HCT116 (cell line): ENCODE measurements around the gene RNF32. TPM values are rescaled to one million over a fixed set of nuclear protein-coding genes. Genes with fewer than 3 reads are reported as not detected.

Experiments
- ATAC-seq: fragments of 200-7000 bp; cut with Tn5 transposase; 2 replicates; pipeline ENCODE4 v1.9.1; 2020; ENCODE audit warnings: mild to moderate bottlenecking, moderate library complexity
- BruUV-seq: library from RNA; stranded (reverse); fragments of 400-500 nt; replicated peaks from 2 replicates; lab custom pipeline; 2021; lab: Mats Ljungman, UMichigan
- CTCF ChIA-PET: fragments of 300-600 bp; sonication (Branson Sonifier 250); formaldehyde crosslinking; loops from one replicate; lab custom pipeline; 2021; ENCODE audit warnings: antibody characterized with exemption; lab: Charles Lee
- POLR2A ChIA-PET: fragments of 300-600, 350-600 bp; sonication (Branson Sonifier 250); formaldehyde crosslinking; loops from one replicate; lab custom pipeline; 2021; ENCODE audit warnings: antibody characterized with exemption; lab: Charles Lee
- RAD21 ChIA-PET, 2 experiments: fragments of 300-600 bp; sonication (Branson Sonifier 250); formaldehyde crosslinking; loops; one replicate each; lab custom pipeline; 2023; ENCODE audit warnings: low total read pairs in 2 of 2; ENCODE audit not compliant: uncharacterized antibody in 2 of 2, unreplicated experiment in 2 of 2, low non-redundant PET in 1 of 2; lab: Charles Lee
- DNase-seq: peaks from one replicate; pipeline ENCODE4 v3.0.0-alpha.2; 2010; ENCODE audit warnings: low read depth, low spot score
- H2AFZ ChIP-seq: fragments of 200-600 bp; shearing (Covaris generic), sonication (generic); 2 replicates; pipeline ENCODE4 v1.6.1; 2017; ENCODE audit warnings: low read depth, mixed run types, mixed read lengths, antibody characterized with exemption, low read length; ENCODE audit not compliant: poor library complexity, severe bottlenecking
- H3K27ac ChIP-seq: 2 replicates; pipeline ENCODE4 v1.5.1; 2012; ENCODE audit warnings: low read depth, low read length
- H3K27me3 ChIP-seq: fragments of 200-600 bp; sonication (generic); 2 replicates; pipeline ENCODE4 v1.6.1; 2016; ENCODE audit warnings: mixed run types, low read length, mixed read lengths; ENCODE audit not compliant: insufficient read depth
- H3K36me3 ChIP-seq, 2 experiments: fragments of 200-500 bp in 1 of 2; fragments of 200-600 bp in 1 of 2; sonication (Bioruptor generic) in 1 of 2; sonication (generic) in 1 of 2; 2 replicates each; pipeline versions ENCODE4 v1.5.1 to v1.6.1; 2014 to 2016; ENCODE audit warnings: low read length in 2 of 2, inconsistent platforms in 1 of 2, mixed read lengths in 1 of 2, mixed run types in 1 of 2; ENCODE audit not compliant: insufficient read depth in 2 of 2, control insufficient read depth in 1 of 2
- H3K4me1 ChIP-seq, 2 experiments: fragments of 200-600 bp in 1 of 2; sonication (generic) in 1 of 2; 2 replicates each; pipeline versions ENCODE4 v1.5.1 to v1.6.1; 2012 to 2017; ENCODE audit warnings: low read length in 2 of 2, inconsistent platforms in 1 of 2, mild to moderate bottlenecking in 1 of 2, mixed read lengths in 1 of 2, mixed run types in 1 of 2, moderate library complexity in 1 of 2; ENCODE audit not compliant: insufficient read depth in 2 of 2, control insufficient read depth in 1 of 2
- H3K4me2 ChIP-seq: fragments of 200-600 bp; sonication (generic); 2 replicates; pipeline ENCODE4 v1.6.1; 2017; ENCODE audit warnings: mixed run types, low read length, mixed read lengths
- H3K4me3 ChIP-seq, 2 experiments: fragments of 200-600 bp in 1 of 2; sonication (generic) in 1 of 2; replicated peaks in 1 of 2; 2 replicates each; pipeline ENCODE4 v1.5.1; 2011 to 2016; ENCODE audit warnings: low read length in 2 of 2, control low read depth in 1 of 2, low read depth in 1 of 2, mild to moderate bottlenecking in 1 of 2, mixed read lengths in 1 of 2, mixed run types in 1 of 2
- H3K79me2 ChIP-seq: fragments of 200-600 bp; sonication (generic); 2 replicates; pipeline ENCODE4 v1.6.1; 2017; ENCODE audit warnings: mild to moderate bottlenecking, mixed run types, low read length, moderate library complexity, mixed read lengths; ENCODE audit not compliant: insufficient read depth
- H3K9ac ChIP-seq: fragments of 200-600 bp; sonication (generic); 2 replicates; pipeline ENCODE4 v1.6.1; 2016; ENCODE audit warnings: low read length, mixed read lengths
- H3K9me2 ChIP-seq: fragments of 200-600 bp; sonication (generic), shearing (Covaris generic); 2 replicates; pipeline ENCODE4 v1.6.1; 2017; ENCODE audit warnings: mixed run types, mild to moderate bottlenecking, moderate library complexity; ENCODE audit not compliant: insufficient read depth
- H3K9me3 ChIP-seq, 2 experiments: fragments of 200-500 bp in 1 of 2; fragments of 200-600 bp in 1 of 2; sonication (Bioruptor generic) in 1 of 2; sonication (generic) in 1 of 2; 2 replicates each; pipeline ENCODE4 v1.6.1; 2014 to 2017; ENCODE audit warnings: low read length in 2 of 2, mixed read lengths in 2 of 2, inconsistent platforms in 1 of 2, low read depth in 1 of 2, mild to moderate bottlenecking in 1 of 2, mixed run types in 1 of 2, moderate library complexity in 1 of 2; ENCODE audit not compliant: control insufficient read depth in 1 of 2, insufficient read depth in 1 of 2
- H4K20me1 ChIP-seq: fragments of 200-600 bp; sonication (generic), shearing (Covaris generic); 2 replicates; pipeline ENCODE4 v1.6.1; 2017; ENCODE audit warnings: mixed run types, mild to moderate bottlenecking, moderate library complexity; ENCODE audit not compliant: insufficient read depth
- CEBPB ChIP-seq: IDR thresholded peaks from 2 replicates; pipeline ENCODE4 v1.6.1; 2012; ENCODE audit warnings: low read depth
- EGR1 ChIP-seq: IDR thresholded peaks from 2 replicates; pipeline ENCODE4 v1.6.1; 2012; ENCODE audit warnings: low read depth
- EZH2 ChIP-seq: fragments of 200-600 bp; sonication (generic); IDR thresholded peaks from 2 replicates; pipeline ENCODE4 v1.6.1; 2017; ENCODE audit warnings: antibody characterized with exemption, mixed run types
- EZH2phosphoT487 ChIP-seq: fragments of 200-600 bp; IDR thresholded peaks from 2 replicates; pipeline ENCODE4 v1.6.1; 2018; ENCODE audit warnings: antibody characterized with exemption, borderline replicate concordance
- FOSL1 ChIP-seq: IDR thresholded peaks from 2 replicates; pipeline ENCODE4 v1.6.1; 2012; ENCODE audit warnings: low read depth
- POLR2A ChIP-seq: IDR thresholded peaks from 2 replicates; pipeline ENCODE4 v1.7.0; 2011; ENCODE audit warnings: borderline replicate concordance; ENCODE audit not compliant: insufficient read depth, insufficient read length; ENCODE audit errors: extremely low read depth
- POLR2AphosphoS5 ChIP-seq: IDR thresholded peaks from 2 replicates; pipeline ENCODE4 v1.6.1; 2011; ENCODE audit warnings: mild to moderate bottlenecking, low read depth, low read length, moderate library complexity
- RAD21 ChIP-seq: IDR thresholded peaks from 2 replicates; pipeline ENCODE4 v1.6.1; 2012; ENCODE audit warnings: low read depth, mild to moderate bottlenecking
- SIN3A ChIP-seq: IDR thresholded peaks from 2 replicates; pipeline ENCODE4 v1.6.1; 2012; ENCODE audit warnings: low read depth
- SP1 ChIP-seq: IDR thresholded peaks from 2 replicates; pipeline ENCODE4 v1.6.1; 2012; ENCODE audit warnings: low read depth
- SRF ChIP-seq: IDR thresholded peaks from 2 replicates; pipeline ENCODE4 v1.6.1; 2012; ENCODE audit warnings: low read depth
- TCF7L2 ChIP-seq: IDR thresholded peaks from 2 replicates; pipeline ENCODE4 v1.7.0; 2011; ENCODE audit warnings: borderline replicate concordance, inconsistent platforms; ENCODE audit not compliant: insufficient read depth, insufficient read length; ENCODE audit errors: extremely low read depth
- YY1 ChIP-seq: IDR thresholded peaks from 2 replicates; pipeline ENCODE4 v1.6.1; 2011; ENCODE audit warnings: low read length, low read depth, moderate library complexity, mild to moderate bottlenecking; ENCODE audit not compliant: insufficient replicate concordance; ENCODE audit errors: extremely low read depth
- ZFX ChIP-seq: fragments of 450-650 bp; IDR thresholded peaks from 2 replicates; pipeline ENCODE4 v1.6.1; 2017
- ZNF274 ChIP-seq: fragments of 200-500 bp; sonication (Bioruptor generic); IDR thresholded peaks from 2 replicates; pipeline ENCODE4 v1.6.1; 2014; ENCODE audit warnings: mild to moderate bottlenecking, low read depth, low read length, inconsistent platforms
- intact Hi-C: fragments of 100-400 bp; cut with micrococcal nuclease; formaldehyde crosslinking; loops from 2 replicates; pipeline ENCODE4 v1.10.0; 2022
- total RNA-seq: library from RNA; stranded (reverse); gene quantifications from one replicate; pipeline ENCODE4 v1.2.1, GENCODE V29; 2021; ENCODE audit not compliant: unreplicated experiment
- TF ChIP-seq, protein P1 (sequence below): IDR thresholded peaks from 2 replicates; pipeline ENCODE4 v1.6.1; 2012
- TF ChIP-seq, protein P2 (sequence below): IDR thresholded peaks from 2 replicates; pipeline ENCODE4 v1.6.1; 2011; ENCODE audit warnings: mild to moderate bottlenecking, low read length, moderate library complexity; ENCODE audit not compliant: insufficient replicate concordance; ENCODE audit errors: extremely low read depth
- TF ChIP-seq, protein P3 (sequence below): IDR thresholded peaks from 2 replicates; pipeline ENCODE4 v1.6.1; 2012; ENCODE audit warnings: low read depth
- TF ChIP-seq, protein P4 (sequence below), 3 experiments: fragments of 200-600 bp in 1 of 3; sonication (generic) in 1 of 3; IDR thresholded peaks in 2 of 3; conservative IDR thresholded peaks in 1 of 3; 2 replicates each; pipeline ENCODE4 v1.5.1; 2012 to 2017; ENCODE audit warnings: low read depth in 2 of 3, low read length in 2 of 3, antibody characterized with exemption in 1 of 3, borderline replicate concordance in 1 of 3, control low read depth in 1 of 3, mild to moderate bottlenecking in 1 of 3, mixed read lengths in 1 of 3, mixed run types in 1 of 3, moderate library complexity in 1 of 3; ENCODE audit not compliant: insufficient read depth in 1 of 3

The RNF32 gene
- total RNA-seq, 1 experiment from 2014 or later: 3.4 TPM

DNA sequence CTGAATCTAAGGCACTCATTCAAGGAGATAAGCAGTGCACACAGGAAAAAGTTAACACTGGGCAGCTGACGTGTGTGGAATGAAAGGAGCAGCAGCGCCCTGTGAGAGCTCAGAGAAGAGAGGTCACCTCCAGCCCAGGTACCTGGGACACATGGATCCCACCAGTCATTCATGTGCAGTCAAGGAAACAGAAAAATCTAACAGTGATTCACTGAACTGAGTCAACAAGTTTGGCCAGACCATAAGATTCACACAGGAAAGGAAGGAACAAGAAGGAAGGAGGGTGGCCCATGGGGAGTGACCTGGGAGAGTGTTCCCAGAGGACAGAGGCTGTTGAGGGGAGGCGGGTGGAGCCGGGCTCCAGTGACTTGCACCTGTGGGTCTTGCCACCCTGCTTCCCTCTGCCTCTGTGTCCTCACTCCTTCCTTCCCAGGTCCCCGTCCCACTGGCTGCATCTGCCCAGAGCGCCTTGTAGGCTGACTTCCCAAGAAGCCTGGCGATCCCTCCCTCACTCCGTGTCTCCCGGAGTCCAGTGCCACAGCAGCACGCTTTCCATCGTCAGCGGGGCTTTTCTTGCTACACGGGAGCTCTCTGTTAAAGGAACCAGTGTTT lies 27.7 kb downstream of the RNF32 start:
- Histone ChIP-seq H3K4me2 (no peak overlapping the region), H3K9me3 (no peaks in the 10 kb centered on the region), H3K4me3 (no peak overlapping the region), H3K27me3 (no peaks in the 10 kb centered on the region), H4K20me1 (no peaks in the 10 kb centered on the region), H3K27ac (no peak overlapping the region), H3K9me2 (no peaks in the 10 kb centered on the region), H3K4me1 (no peaks in the 10 kb centered on the region), H3K36me3 (no peaks in the 10 kb centered on the region), H2AFZ (no peak overlapping the region), H3K9ac (no peak overlapping the region), H3K79me2 (no peaks in the 10 kb centered on the region)
- ATAC-seq (no peak), DNase-seq (no peak)
- ChIA-PET POLR2A (no interaction called here), RAD21 (no interaction called here), CTCF (no interaction called here)
- no TSS peak for BruUV-seq
- TF ChIP-seq, protein P1, sequence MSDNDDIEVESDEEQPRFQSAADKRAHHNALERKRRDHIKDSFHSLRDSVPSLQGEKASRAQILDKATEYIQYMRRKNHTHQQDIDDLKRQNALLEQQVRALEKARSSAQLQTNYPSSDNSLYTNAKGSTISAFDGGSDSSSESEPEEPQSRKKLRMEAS: no peak
- no peak for TF ChIP-seq TCF7L2
- no peak for TF ChIP-seq POLR2AphosphoS5
- TF ChIP-seq CEBPB: no peak
- TF ChIP-seq SP1: no peak
- TF ChIP-seq POLR2A: no peak
- TF ChIP-seq EGR1: no peak
- TF ChIP-seq EZH2: no peak
- TF ChIP-seq SRF: no peak
- no peak for TF ChIP-seq FOSL1
- TF ChIP-seq, protein P2, sequence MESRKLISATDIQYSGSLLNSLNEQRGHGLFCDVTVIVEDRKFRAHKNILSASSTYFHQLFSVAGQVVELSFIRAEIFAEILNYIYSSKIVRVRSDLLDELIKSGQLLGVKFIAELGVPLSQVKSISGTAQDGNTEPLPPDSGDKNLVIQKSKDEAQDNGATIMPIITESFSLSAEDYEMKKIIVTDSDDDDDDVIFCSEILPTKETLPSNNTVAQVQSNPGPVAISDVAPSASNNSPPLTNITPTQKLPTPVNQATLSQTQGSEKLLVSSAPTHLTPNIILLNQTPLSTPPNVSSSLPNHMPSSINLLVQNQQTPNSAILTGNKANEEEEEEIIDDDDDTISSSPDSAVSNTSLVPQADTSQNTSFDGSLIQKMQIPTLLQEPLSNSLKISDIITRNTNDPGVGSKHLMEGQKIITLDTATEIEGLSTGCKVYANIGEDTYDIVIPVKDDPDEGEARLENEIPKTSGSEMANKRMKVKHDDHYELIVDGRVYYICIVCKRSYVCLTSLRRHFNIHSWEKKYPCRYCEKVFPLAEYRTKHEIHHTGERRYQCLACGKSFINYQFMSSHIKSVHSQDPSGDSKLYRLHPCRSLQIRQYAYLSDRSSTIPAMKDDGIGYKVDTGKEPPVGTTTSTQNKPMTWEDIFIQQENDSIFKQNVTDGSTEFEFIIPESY: no peak
- no peak for TF ChIP-seq SIN3A
- TF ChIP-seq, protein P3, sequence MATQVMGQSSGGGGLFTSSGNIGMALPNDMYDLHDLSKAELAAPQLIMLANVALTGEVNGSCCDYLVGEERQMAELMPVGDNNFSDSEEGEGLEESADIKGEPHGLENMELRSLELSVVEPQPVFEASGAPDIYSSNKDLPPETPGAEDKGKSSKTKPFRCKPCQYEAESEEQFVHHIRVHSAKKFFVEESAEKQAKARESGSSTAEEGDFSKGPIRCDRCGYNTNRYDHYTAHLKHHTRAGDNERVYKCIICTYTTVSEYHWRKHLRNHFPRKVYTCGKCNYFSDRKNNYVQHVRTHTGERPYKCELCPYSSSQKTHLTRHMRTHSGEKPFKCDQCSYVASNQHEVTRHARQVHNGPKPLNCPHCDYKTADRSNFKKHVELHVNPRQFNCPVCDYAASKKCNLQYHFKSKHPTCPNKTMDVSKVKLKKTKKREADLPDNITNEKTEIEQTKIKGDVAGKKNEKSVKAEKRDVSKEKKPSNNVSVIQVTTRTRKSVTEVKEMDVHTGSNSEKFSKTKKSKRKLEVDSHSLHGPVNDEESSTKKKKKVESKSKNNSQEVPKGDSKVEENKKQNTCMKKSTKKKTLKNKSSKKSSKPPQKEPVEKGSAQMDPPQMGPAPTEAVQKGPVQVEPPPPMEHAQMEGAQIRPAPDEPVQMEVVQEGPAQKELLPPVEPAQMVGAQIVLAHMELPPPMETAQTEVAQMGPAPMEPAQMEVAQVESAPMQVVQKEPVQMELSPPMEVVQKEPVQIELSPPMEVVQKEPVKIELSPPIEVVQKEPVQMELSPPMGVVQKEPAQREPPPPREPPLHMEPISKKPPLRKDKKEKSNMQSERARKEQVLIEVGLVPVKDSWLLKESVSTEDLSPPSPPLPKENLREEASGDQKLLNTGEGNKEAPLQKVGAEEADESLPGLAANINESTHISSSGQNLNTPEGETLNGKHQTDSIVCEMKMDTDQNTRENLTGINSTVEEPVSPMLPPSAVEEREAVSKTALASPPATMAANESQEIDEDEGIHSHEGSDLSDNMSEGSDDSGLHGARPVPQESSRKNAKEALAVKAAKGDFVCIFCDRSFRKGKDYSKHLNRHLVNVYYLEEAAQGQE: no peak
- TF ChIP-seq ZFX: no peak
- TF ChIP-seq RAD21: no peak
- TF ChIP-seq YY1: no peak
- TF ChIP-seq EZH2phosphoT487: no peak
- TF ChIP-seq, protein P4, sequence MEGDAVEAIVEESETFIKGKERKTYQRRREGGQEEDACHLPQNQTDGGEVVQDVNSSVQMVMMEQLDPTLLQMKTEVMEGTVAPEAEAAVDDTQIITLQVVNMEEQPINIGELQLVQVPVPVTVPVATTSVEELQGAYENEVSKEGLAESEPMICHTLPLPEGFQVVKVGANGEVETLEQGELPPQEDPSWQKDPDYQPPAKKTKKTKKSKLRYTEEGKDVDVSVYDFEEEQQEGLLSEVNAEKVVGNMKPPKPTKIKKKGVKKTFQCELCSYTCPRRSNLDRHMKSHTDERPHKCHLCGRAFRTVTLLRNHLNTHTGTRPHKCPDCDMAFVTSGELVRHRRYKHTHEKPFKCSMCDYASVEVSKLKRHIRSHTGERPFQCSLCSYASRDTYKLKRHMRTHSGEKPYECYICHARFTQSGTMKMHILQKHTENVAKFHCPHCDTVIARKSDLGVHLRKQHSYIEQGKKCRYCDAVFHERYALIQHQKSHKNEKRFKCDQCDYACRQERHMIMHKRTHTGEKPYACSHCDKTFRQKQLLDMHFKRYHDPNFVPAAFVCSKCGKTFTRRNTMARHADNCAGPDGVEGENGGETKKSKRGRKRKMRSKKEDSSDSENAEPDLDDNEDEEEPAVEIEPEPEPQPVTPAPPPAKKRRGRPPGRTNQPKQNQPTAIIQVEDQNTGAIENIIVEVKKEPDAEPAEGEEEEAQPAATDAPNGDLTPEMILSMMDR (IDR thresholded peaks at IDR 0.05 in 2 of 3, conservative IDR thresholded peaks at IDR 0.05 in 1 of 3; ENCODE audit: borderline replicate concordance in 1 of 3, insufficient read depth in 1 of 3, low read depth in 2 of 3, low read length in 2 of 3): no peak
- no peak for TF ChIP-seq ZNF274
- intact Hi-C loops: no loop called here
